ENCODE measurements around the gene INAVA.
"Not testable (repeated sequence)": the region's sequence is repeated elsewhere in the genome, so short reads cannot be mapped to it uniquely, and the experiment has no call there.

INAVA gene

DNA sequence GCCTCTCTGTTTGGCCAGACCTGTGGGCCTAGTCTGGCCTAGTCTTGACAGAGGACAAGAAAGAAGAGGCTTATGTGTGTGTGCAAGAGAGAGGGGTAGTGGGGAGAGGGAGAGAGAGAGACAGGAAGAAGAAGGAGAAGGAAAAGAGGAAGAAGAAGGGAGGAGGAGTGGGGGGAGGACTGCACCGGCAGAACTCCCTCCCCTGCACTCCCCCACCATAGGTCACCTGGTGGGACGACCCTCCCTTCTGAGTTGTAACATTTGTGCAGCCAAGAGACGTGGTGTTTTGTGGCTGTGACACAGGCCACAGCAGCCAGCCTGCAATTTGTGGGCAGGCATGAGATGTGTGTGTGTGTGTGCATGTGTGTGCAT, 4.3 kb downstream of the INAVA start:
- no peak for DNase-seq (ENCODE audit: low read depth)

DNA sequence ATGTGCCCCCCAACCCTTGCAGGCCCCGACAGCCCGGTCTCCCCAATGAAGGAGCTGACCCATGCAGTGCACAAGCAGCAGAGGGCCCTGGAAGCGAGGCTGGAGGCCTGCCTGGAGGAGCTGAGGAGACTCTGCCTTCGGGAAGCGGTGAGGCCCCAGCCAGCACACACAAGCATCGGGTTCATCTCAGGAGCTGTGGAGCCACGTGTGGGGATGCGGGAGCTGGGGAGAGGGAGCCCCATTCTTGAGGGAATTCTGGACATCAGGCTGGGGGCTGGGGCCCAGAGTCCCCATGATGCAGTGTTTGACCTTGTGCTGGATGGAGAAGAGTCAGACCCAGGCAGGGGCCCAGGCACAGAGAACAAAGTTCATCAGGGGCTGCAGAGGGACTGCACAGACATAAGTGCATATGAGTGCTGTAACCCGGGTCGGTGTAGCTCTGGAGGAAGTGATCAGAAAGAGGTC, 4.8 kb downstream of the INAVA start:
- no peak for DNase-seq (ENCODE audit: low read depth)

DNA sequence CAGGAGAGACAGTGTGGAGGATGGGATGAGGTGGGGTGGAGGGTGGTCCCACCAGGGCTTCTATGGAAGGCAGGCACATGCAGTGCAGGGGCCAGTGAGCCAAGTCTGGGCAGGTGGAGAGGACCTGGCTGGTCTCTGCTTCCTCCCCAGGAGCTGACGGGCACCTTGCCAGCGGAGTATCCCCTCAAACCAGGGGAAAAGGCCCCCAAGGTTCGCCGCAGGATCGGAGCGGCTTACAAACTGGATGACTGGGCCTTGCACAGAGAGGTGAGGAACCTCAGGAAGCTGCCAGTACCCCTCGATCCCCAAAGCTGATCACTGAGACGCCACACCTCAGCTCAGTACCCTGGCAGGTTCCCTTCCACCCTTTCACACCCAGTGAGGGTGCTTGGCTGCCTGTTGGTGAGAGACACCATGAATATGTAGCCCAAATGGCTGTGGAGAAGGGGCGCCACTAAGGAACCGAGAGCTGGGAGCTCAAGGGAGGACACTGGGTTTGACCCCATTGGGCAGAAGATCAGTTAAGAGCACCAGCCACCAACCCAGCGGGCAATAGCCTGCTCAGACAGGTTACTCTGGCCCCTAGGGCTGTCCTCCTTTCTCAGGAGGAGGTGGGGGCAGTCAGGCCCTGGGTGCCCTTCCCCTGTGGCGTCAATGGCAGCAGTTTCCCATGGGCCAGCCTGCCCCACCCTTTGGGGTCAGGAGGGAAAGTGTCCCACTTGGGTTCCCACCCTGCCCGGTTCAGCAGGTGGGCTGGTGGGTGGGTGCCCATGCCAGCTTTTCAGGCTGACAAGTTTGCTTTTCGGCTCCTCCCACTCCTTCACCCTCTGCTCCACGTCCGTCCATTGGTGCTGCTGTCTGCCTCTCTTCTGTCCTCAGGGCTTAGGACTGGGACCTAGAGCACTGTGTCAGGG, 5.5 kb downstream of the INAVA start:
- DNase-seq (ENCODE audit: low read depth): no peak

DNA sequence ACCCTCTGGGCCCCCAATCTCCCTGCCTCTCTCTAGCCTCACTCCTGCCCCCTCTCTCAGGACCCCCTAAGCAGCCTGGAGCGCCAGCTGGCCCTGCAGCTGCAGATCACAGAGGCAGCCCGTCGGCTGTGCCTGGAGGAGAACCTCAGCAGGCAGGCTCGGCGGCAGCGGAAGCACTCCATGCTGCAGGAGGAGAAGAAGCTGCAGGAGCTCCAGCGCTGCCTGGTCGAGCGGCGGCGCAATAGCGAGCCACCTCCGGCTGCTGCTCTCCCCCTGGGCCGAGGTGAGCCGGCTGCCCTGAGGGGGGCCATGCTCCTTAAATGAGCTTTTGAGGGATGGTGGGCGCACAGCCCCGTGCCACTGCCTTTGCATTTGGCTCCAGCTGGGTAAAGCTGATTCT, 6.2 kb downstream of the INAVA start:
- DNase-seq (ENCODE audit: low read depth): no peak

DNA sequence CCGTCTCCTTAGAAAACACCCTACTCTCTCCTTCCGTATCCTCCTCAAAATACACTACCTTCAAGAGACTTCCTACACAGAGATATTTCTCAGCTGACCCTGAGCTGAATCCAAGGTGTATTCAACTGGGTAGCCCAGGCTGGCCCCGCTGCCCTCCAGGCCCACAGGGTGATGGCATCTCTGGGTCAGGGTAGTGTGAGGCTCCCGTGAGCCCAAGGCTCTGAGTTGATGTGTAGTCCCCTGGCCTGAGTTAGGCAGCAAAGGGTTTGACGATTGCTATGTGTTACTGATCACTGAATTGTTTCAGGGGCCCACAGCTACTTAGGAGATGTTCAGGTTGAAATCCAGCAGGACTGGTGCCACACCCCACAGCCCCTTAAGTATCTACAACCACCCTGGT, 6.7 kb downstream of the INAVA start:
- no peak for DNase-seq (ENCODE audit: low read depth)

DNA sequence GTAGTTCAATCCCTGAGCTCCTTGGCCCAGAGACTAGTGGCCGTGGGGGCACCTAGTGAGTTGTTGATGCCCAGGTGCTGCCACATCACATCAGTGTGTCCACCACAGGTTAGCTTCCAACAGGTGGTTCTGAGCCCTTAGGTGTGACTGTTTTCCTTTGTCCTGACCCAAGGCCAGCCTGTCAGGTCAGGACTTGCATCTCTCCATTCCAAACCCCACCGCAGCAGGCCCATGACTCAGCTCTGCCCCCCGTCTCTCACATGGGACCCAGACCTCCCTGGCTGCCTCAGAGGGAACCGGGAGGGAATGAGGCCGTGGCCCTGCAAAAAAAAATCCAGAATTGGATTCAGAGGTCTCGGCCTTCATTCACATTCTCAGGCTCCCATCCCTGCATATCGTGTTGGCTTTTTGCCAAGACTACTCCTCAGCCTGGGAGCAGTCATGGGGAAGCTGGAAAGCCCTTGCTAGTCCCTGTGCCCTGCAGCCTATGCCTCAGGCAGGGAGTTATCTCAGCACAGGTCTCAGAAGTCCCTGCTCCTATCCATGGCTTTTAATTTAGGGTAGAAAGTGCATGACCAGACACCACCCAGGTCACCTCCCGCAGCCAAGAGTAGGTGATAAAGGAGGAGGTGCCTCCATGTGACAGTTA, 7.2 kb downstream of the INAVA start:
- no peak for DNase-seq (ENCODE audit: low read depth)

DNA sequence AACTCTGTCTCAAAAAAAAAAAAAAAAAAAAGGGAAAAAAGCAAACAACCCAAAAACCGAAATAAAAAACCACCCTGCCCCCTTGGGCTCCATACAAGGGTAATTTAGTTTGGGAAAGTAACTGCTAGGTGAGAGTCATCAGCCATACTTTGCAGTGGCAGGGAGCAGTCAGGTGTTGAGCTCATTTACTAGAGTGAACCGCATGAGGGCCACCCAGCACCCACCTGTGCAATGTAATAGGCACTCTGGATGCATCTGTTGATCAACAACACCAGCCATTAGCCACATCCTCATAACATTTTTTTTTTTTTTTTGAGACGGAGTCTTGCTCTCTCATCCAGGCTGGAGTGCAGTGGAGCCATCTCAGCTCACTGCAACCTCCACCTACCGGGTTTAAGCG, 9.1 kb downstream of the INAVA start:
- no peak for DNase-seq (ENCODE audit: low read depth)

DNA sequence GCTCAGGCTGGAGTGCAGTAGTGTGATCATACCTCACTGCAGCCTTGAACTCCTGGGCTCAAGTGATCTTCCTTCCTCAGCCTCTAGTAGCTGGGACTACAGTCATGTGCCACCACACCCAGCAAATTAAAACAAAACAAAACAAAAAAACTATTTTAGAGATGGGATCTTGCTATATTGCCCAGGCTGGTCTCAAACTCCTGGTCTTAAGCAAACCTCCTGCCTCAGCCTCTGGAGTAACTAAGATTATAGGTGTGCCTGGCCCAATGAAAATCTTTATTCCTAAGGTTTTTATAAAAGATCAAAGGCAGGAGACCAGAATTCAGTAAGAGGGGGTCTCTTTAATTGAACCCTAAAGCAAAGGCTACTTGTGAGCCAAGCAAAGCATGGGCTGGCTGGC, 10.1 kb downstream of the INAVA start:
- no peak for DNase-seq (ENCODE audit: low read depth)

DNA sequence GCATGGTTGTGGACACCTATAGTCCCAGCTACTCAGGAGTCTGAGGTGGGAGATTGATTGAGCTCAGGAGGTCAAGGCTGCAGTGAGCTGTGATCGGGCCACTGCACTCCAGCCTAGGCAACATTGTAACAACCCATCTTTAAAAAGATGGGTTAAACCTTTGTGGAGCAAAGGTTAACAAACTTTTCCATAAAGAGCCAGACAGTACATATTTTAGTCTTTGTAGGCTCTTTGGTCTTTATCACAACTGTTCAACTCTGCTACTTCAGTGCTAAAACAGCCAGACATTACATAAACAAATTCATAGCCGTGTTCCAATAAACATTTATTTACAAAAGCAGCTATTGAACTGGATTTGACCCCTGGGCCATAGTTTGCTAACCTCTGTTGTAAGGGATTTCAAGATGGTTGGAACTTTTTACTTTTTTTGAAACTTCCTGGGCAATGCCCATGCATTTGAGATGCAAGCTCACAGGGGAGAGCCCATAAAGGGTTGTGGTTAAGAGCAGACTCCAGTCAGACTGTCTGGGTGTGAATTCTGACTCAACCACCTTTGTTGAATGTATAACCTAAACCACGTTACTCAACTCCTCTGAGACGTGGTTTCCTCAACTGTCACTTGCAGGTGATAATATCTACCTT, 10.8 kb downstream of the INAVA start:
- no peak for DNase-seq (ENCODE audit: low read depth)

DNA sequence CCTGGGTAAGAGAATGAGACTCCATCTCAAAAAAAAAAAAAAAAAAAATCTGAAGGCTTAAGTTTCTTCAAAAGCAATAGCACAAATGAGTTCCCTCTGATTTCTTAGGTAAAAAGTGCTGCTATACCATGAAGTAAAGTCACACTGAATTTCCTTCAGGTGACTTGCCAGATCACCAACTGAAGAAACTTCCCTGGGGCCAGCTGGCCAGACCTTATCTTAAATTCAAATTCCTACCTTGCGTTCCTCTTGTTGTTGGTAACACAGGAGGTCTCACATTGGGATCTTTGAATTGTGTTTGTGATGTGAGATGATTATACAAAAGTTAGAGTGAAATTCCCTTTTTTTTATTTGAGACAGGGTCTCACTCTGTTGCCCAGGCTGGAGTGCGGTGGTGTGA, 11.8 kb downstream of the INAVA start:
- no peak for DNase-seq (ENCODE audit: low read depth)

DNA sequence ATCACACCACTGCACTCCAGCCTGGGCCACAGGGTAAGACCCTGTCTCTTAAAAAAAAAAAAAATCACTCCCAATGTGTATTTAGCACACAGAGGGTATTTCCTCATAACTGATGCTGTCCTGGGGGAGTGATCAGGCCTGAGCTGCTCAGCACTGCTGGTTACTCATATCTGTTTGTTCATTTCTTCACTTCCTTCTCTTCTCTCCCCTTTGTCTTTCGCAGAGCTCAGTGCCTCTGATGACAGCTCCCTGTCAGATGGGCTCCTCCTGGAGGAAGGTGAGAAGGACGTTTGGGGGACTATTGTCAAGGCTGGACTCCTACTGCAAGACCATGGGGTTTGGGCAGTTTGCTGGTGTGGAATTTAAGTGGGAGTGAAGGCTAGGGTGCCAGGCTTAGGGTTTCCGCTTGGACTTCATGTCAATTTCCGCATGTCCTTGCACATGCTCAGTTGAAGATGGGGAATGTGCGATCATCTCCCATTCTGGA, 13.0 kb downstream of the INAVA start:
- no peak for DNase-seq (ENCODE audit: low read depth)

DNA sequence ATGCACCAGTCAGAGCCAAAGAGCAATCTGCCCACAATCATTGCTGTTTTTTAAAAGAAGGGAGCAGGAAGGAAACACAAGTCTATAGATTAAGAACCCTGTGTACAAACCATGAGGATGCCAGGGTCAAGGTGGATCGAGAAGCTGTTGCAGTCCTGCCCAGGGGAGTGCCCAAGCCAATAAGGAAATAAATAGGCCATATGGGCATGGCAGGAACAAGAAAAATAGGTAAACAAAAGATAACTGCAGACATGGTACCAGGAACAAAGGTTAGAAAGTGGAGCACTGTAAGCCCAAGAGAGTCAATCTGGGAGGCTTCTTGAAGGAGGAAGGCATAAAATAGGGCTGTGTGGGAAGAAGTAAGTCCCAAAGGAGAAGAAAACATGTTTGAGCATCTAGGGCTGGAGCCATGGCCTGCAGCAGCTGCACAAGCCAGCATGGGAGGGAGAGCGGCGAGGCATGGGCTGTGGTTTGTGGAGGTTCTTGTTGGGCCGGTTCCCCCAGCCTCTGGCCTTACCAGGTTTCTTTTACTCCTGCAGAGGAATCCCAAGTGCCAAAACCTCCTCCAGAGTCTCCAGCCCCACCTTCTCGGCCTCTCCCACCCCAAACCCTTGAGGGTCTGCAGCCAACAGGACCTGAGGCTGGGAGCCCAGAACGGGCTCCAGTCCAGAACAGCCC, 13.6 kb downstream of the INAVA start:
- DNase-seq (ENCODE audit: low read depth): no peak

DNA sequence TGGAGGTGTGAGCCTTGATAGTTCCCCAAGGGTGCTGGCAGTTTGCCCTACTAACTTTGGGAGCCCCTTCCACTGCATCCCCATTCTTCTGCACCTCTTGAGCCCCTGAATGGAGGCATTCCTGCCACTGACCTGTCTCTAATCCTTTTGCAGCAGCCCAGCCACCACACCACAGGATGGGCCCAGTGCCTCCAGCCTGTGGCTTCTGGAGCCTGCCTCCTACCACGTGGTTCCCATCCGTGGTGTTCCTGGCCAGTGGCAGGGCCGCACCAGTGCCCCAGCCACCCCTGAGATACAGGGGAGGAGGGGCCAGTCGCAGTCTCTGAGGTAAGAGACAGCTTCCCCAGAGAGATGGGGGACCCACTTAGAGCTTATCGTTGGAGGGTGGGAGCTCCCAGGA, 14.4 kb downstream of the INAVA start:
- no peak for DNase-seq (ENCODE audit: low read depth)

DNA sequence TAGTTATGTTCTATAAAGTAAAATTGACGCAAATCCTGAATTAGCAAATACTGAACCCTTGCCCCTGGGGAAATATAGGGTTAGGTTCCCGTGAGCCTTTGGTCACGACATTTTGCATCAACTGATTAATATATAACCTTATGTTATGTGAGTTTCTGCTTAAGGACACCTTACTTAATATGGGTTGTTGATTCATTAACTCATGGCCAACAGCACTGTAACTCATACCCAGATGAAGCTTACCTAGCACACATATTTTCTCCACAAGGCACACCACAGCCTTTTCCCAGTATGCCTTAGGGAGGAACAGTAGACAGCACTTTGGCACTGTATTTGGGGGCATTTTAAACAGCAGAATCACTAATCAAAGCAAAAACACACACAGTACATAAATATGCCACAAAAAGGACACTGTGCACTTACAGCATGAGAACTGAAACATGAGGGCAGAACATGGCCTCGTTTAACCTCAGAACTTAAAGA, 15.1 kb downstream of the INAVA start:
- DNase-seq (ENCODE audit: low read depth): no peak

DNA sequence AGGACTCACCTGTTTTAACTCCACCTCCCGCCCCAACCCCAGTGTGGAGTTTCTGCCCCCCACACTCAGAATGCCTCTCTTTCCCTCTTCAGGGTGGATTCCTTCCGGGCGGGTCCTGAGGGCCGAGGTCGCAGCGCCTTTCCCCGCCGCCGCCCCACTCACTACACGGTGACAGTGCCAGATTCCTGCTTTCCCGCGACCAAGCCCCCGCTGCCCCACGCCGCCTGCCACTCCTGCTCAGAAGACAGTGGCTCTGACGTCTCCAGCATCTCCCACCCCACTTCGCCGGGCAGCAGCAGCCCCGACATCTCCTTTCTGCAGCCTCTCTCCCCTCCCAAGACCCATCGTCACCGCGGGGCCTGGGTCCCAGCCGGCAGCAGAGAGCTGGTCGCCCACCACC, 16.7 kb downstream of the INAVA start:
- no peak for DNase-seq (ENCODE audit: low read depth)

DNA sequence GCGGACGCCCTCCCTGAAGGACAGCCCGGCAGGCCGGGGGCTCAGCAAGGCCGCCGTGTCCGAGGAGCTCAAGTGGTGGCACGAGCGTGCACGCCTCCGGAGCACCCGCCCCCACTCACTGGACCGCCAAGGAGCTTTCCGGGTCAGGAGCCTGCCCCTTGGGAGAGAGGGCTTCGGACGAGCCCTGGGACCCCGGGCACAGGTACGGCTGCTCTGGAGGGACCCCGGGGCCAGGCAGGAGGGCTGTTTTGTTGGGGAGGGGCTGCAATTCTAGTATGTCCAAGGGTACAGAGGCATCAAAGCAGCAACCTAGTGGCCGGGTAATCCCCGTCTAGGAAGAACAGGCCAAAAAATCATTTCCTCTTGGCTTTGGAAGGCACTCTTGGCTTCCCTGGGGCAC, 17.2 kb downstream of the INAVA start:
- not testable (repeated sequence) for DNase-seq (ENCODE audit: low read depth)

DNA sequence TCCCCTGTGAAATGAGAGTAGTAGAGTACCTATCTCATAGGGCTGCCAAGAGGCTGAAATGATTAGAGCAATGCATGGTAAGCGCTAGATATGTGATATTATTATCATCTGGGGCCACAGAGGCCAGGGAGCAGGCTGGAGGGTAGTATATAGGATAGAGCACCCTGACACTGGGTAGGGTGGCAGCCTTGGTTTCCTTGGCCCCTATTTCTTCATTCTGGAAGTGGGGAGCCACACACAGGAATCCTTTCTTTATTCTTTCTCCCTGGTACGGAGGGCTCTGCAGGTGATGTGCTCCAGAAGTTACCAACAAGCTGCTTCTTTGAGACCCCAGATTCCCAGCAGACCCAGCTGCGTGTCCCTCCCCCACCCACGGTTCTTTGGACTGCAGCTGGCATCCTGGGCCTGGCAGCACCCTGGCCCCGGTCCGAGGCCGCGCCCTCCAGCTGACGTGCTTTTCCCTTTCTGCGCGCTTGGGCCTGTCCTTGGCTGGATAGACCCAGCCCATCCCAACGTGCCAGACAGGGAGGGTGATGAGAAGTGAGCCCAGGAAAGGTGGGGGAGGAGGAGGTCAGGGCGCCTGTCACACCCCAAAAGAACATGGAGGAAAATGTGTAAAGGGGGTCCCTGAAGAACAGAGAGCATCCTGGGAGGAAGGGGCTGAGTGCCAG, 18.2 kb downstream of the INAVA start:
- DNase-seq (ENCODE audit: low read depth): no peak

DNA sequence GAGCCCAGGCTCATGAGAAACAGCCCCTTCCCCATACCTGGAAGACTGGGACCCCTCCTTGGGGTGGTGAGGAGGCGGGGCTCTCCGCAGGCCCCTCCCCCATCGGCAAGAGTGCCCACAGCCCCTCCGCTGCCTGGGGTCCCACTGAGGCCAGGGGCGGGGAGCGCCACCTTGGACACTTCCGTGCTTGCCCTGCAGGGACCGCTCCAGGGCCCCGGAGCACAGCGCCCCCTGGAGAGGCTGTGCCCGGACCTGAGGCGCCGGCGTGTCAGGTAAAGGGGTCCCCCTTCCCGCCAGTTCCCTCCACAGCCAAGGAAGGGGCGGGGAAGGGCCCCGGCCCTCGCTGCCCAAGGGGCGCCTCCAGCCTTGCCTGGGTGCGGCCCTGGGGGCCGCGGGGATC, 21.5 kb downstream of the INAVA start:
- no peak for DNase-seq (ENCODE audit: low read depth)

DNA sequence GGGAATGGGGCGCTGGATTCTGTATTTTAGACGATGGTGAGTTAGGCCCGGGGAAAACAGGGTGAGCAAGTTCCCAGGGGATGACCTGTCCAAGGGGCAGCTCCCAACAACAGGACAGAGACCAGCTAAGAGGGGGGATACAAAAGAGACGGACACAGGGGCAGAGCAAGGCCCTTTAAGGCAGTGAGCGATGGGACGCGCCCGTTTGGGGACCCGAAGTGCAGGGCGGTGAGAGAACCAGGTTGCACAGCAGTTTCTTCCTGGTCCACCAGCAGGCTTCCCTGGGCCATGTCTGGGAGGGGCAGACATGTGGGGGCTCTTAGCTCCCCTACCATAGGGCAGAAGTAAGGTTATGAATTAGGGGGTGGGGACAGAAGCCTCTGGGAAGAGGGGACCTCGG, 22.0 kb downstream of the INAVA start:
- no peak for DNase-seq (ENCODE audit: low read depth)

DNA sequence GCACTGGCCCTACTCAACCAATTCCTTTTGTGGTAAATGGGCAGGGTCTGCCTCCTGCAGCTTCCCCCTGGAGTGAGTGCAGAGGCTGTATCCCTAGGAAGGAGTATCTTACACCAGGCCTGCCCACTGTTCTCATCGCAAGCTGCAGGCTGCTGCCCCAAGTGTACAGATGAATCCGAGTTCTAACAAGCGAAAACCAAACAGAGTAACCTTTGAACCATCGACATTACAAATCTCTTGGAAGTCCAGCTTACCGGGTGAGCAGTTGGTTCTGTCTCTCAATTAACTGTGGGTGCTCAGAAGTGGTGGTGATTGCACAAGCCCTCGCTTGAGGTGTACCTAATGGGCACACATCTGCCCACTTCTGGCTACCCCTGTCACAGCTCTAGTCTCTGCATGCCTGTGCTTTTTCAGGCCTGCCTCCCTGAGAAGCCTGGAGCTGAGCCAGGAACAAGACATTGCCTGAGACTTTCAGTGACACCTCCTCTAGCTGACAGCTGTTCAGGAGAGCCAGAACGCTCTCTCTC, 22.7 kb downstream of the INAVA start:
- DNase-seq (ENCODE audit: low read depth): no peak

DNA sequence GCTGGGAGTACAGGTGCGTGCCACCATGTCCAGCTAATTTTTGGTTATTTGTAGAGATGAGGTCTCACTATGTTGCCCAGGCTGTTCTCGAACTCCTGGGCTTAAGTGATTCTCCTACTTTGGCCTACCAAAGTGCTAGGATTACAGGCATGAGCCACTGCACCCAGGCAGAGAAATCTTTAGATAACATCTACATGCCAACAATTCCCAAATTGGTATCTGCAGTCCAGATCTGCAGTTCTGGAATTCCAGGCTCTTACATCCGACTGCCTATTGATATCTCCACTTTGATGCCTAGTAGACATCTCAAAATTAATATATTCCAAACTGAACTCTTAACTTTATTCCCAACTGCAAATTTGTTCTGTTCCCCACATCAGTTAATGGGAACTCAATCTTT, 23.3 kb downstream of the INAVA start:
- no peak for DNase-seq (ENCODE audit: low read depth)
